Neural cell (in vitro differentiated cells): ENCODE results near the gene SHPK.

Source experiments
- CTCF ChIP-seq: fragments of 450-650 bp; IDR thresholded peaks from 2 replicates; pipeline ENCODE4 v1.5.1; 2014; ENCODE audit warnings: antibody characterized with exemption, mild to moderate bottlenecking, moderate library complexity; ENCODE audit not compliant: poor library complexity, severe bottlenecking
- EP300 ChIP-seq: fragments of 450-650 bp; conservative IDR thresholded peaks from 2 replicates; pipeline ENCODE4 v1.6.1; 2014; ENCODE audit warnings: antibody characterized with exemption, mild to moderate bottlenecking, moderate library complexity; ENCODE audit not compliant: poor library complexity, severe bottlenecking
- EZH2 ChIP-seq: fragments of 200-600, 300-800 bp; shearing (Covaris generic), sonication (generic); IDR thresholded peaks from 2 replicates; pipeline ENCODE4 v1.6.1; 2014; ENCODE audit warnings: antibody characterized with exemption, low read length, borderline replicate concordance, mild to moderate bottlenecking; ENCODE audit not compliant: insufficient read depth, poor library complexity, severe bottlenecking
- MXI1 ChIP-seq: fragments of 450-650 bp; conservative IDR thresholded peaks from 2 replicates; pipeline ENCODE4 v1.6.1; 2014; ENCODE audit warnings: antibody characterized with exemption, mild to moderate bottlenecking; ENCODE audit not compliant: poor library complexity, severe bottlenecking
- POLR2AphosphoS5 ChIP-seq: IDR thresholded peaks from 2 replicates; pipeline ENCODE4 v1.6.1; 2012
- RAD21 ChIP-seq: fragments of 450-650 bp; conservative IDR thresholded peaks from 2 replicates; pipeline ENCODE4 v1.6.1; 2014; ENCODE audit warnings: antibody characterized with exemption, mild to moderate bottlenecking, moderate library complexity
- TAF1 ChIP-seq: IDR thresholded peaks from 2 replicates; pipeline ENCODE4 v1.6.1; 2012; ENCODE audit warnings: low read depth

- TF ChIP-seq CTCF (no peak), POLR2AphosphoS5 (no peak), RAD21 (no peak), EZH2 (no peak), EP300 (no peak), TAF1 (no peak), MXI1 (no peak)
Measured at GRCh38 chr17:3632287-3632686, 3.8 kb downstream of the SHPK start.
